Caco-2 (cell line): ENCODE measurements around the gene SCYL1. TPM values are rescaled to one million over a fixed set of nuclear protein-coding genes. Genes with fewer than 3 reads are reported as not detected.

Experiments
- BruUV-seq: library from RNA; stranded (reverse); fragments of 400-500 nt; replicated peaks from 2 replicates; lab custom pipeline; 2021; lab: Mats Ljungman, UMichigan
- CTCF ChIA-PET: fragments of 300-600 bp; sonication (Branson Sonifier 250); formaldehyde crosslinking; loops from one replicate; lab custom pipeline; 2022; ENCODE audit warnings: antibody characterized with exemption; lab: Charles Lee
- POLR2A ChIA-PET: fragments of 300-600 bp; sonication (Branson Sonifier 250); formaldehyde crosslinking; loops from one replicate; lab custom pipeline; 2022; ENCODE audit warnings: antibody characterized with exemption; lab: Charles Lee
- DNase-seq, 2 experiments: peaks; one replicate each; pipeline versions ENCODE4 v3.0.0 to v3.0.0-alpha.2; 2020 to 2022
- H3K27me3 ChIP-seq: replicated peaks from 2 replicates; pipeline ENCODE4 v1.6.0; 2011; ENCODE audit warnings: low read length; ENCODE audit not compliant: control insufficient read depth, insufficient read depth
- H3K36me3 ChIP-seq: 2 replicates; pipeline ENCODE4 v1.5.1; 2011; ENCODE audit warnings: low read length; ENCODE audit not compliant: control insufficient read depth, insufficient read depth
- H3K4me1 ChIP-seq: fragments of 250-450 bp; sonication (Bioruptor Pico); 2 replicates; pipeline ENCODE4 v1.5.1; 2020; ENCODE audit warnings: mild to moderate bottlenecking
- H3K4me3 ChIP-seq: 2 replicates; pipeline ENCODE4 v1.5.1; 2011; ENCODE audit warnings: low read depth, mild to moderate bottlenecking, control low read depth, low read length
- H3K9me3 ChIP-seq: fragments of 250-450 bp; sonication (Bioruptor Pico); 2 replicates; pipeline ENCODE4 v1.5.1; 2020; ENCODE audit warnings: mild to moderate bottlenecking, moderate library complexity
- H3K27ac Mint-ChIP-seq: one replicate; pipeline ENCODE4 v1.8.0; 2022; ENCODE audit warnings: mixed read lengths; ENCODE audit not compliant: unreplicated experiment
- H3K27me3 Mint-ChIP-seq: one replicate; pipeline ENCODE4 v1.8.0; 2022; ENCODE audit warnings: mixed read lengths; ENCODE audit not compliant: insufficient read depth, unreplicated experiment
- H3K36me3 Mint-ChIP-seq: one replicate; pipeline ENCODE4 v1.8.0; 2022; ENCODE audit warnings: mild to moderate bottlenecking, mixed read lengths; ENCODE audit not compliant: insufficient read depth, unreplicated experiment
- H3K4me1 Mint-ChIP-seq: one replicate; pipeline ENCODE4 v1.8.0; 2022; ENCODE audit warnings: low read depth, mixed read lengths; ENCODE audit not compliant: unreplicated experiment
- H3K4me3 Mint-ChIP-seq: one replicate; pipeline ENCODE4 v1.8.0; 2022; ENCODE audit warnings: mild to moderate bottlenecking, moderate library complexity, mixed read lengths; ENCODE audit not compliant: unreplicated experiment
- H3K9me3 Mint-ChIP-seq: one replicate; pipeline ENCODE4 v1.8.0; 2022; ENCODE audit warnings: mixed read lengths; ENCODE audit not compliant: unreplicated experiment
- CTCF ChIP-seq, 2 experiments: fragments of 200-600 bp in 1 of 2; IDR thresholded peaks; 1 replicate in 1 of 2; 2 replicates in 1 of 2; pipeline versions ENCODE4 v1.5.1 to v1.8.0; 2011 to 2022; ENCODE audit warnings: antibody characterized with exemption in 1 of 2, control low read depth in 1 of 2, inconsistent platforms in 1 of 2, low read depth in 1 of 2, low read length in 1 of 2, mild to moderate bottlenecking in 1 of 2, moderate library complexity in 1 of 2; ENCODE audit not compliant: insufficient read depth in 1 of 2, severe bottlenecking in 1 of 2, unreplicated experiment in 1 of 2
- intact Hi-C: fragments of 100-400 bp; cut with micrococcal nuclease; formaldehyde crosslinking; loops from one replicate; pipeline ENCODE4 v1.10.0; 2022; ENCODE audit not compliant: unreplicated experiment
- total RNA-seq: library from RNA; stranded (reverse); gene quantifications from 2 replicates; pipeline ENCODE4 v1.2.3, GENCODE V29; 2022

SCYL1 gene
- total RNA-seq, 1 experiment from 2014 or later: 123 TPM

DNA sequence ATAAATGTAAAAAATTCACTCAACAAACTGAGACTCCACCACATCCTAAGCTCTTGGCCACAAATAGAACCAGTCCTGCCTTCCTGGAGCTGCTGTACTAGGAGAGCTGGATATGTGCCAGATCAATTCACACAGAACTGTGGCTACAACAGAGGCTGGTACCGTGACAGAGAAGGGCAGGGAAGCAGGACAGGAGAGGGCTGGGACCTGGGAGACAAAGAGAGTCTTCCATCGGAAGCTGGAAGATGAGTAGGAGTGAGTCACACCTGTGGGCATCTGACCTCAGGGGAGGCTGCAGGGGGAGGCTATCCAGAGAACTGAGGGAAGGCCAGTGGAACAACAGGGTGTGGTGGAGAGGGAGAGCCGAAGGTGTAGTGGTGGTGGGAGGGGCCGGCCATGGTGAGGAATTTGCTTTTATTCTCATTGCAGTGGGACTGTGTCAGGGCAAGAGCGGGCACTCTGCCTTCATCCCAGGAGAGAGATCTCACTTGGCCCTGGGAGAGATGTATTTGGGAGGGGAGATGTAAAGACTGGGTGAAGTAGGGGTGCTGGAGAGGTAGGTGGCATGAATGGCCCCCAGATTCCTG, 35.2 kb downstream of the SCYL1 start:
- no peak for TF ChIP-seq CTCF (IDR thresholded peaks at IDR 0.05; ENCODE audit: insufficient read depth in 1 of 2, low read depth in 1 of 2, low read length in 1 of 2, severe bottlenecking in 1 of 2, unreplicated experiment in 1 of 2)
- POLR2A ChIA-PET: interaction anchor here (0.6 kb wide), 1 partner anchor 10 kb away, joined by 3 read pairs; the partner anchor contains the start of gene ZNRD2
- Histone ChIP-seq H3K36me3 (no peaks in the 10 kb centered on the region), H3K4me1 (peaks cover 52% of the 10 kb centered on the region), H3K27me3 (no peaks in the 10 kb centered on the region), H3K4me3 (no peak overlapping the region), H3K9me3 (no peaks in the 10 kb centered on the region)
- H3K4me1 Mint-ChIP-seq: peaks cover 34% of the 10 kb centered on the region
- CTCF ChIA-PET: interaction anchor here (0.9 to 1.2 kb wide), 2 partner anchors 10 to 35 kb away, joined by 3 to 4 read pairs; partner anchors contain the start of genes SCYL1 and ZNRD2
- H3K36me3 Mint-ChIP-seq: peaks cover 14% of the 10 kb centered on the region
- no TSS peak for BruUV-seq
- peak overlapping the region; percentile 20 for H3K4me3 Mint-ChIP-seq
- intact Hi-C loops: no loop called here
- peak overlapping the region; percentile 61 for H3K27ac Mint-ChIP-seq
- no peak for DNase-seq
- no peaks in the 10 kb centered on the region for H3K9me3 Mint-ChIP-seq
- no peaks in the 10 kb centered on the region for H3K27me3 Mint-ChIP-seq

- peaks cover 27% of the 10 kb centered on the region for H3K4me1 Mint-ChIP-seq
Observed at GRCh38 chr11:65560555-65561418, 35.9 kb downstream of the SCYL1 start.

More at GRCh38 chr11:65560555-65561418, 35.9 kb downstream of the SCYL1 start:
- BruUV-seq: no TSS peak
- Histone ChIP-seq H3K4me3 (no peak overlapping the region), H3K36me3 (no peaks in the 10 kb centered on the region), H3K4me1 (peaks cover 45% of the 10 kb centered on the region), H3K27me3 (no peaks in the 10 kb centered on the region), H3K9me3 (no peaks in the 10 kb centered on the region)
- Mint-ChIP-seq H3K4me3 (peak overlapping the region; percentile 20), H3K36me3 (peaks cover 12% of the 10 kb centered on the region), H3K27me3 (no peaks in the 10 kb centered on the region), H3K9me3 (no peaks in the 10 kb centered on the region), H3K27ac (peak overlapping the region; percentile 61)
- POLR2A ChIA-PET: interaction anchor here (0.6 to 1.0 kb wide), 2 partner anchors 9 to 10 kb away, joined by 3 read pairs; partner anchors contain the start of gene ZNRD2
- intact Hi-C loops: no loop called here
- CTCF ChIA-PET: interaction anchor here (0.9 to 1.5 kb wide), 3 partner anchors 9 to 36 kb away, joined by 3 to 11 read pairs (median 4); partner anchors contain the start of genes FAM89B, SCYL1 and ZNRD2
- DNase-seq: peak in 1 of 2 experiments; percentile 50
- no peak for TF ChIP-seq CTCF (IDR thresholded peaks at IDR 0.05; ENCODE audit: insufficient read depth in 1 of 2, low read depth in 1 of 2, low read length in 1 of 2, severe bottlenecking in 1 of 2, unreplicated experiment in 1 of 2)
